Measurements from ENCODE around the gene KCNJ10. TPM values are rescaled to one million over a fixed set of nuclear protein-coding genes. Genes with fewer than 3 reads are reported as not detected.
"Not testable (repeated sequence)": the region's sequence is repeated elsewhere in the genome, so short reads cannot be mapped to it uniquely, and the experiment has no call there.

Gene KCNJ10
- total RNA-seq, 1 experiment from 2014 or later, result 0.68 TPM

- intact Hi-C loops (cut with micrococcal nuclease; ENCODE audit: unreplicated experiment), result no loop called here
Observed at GRCh38 chr1:160114085-160114484, 44.1 kb upstream of the KCNJ10 start.

GRCh38 chr1:160113407-160113806 is 43.4 kb upstream of the KCNJ10 start:
- H3K27me3 ChIP-seq (replicated peaks; ENCODE audit: control insufficient read depth, insufficient read depth, low read length), result no peaks in the 10 kb centered on the region
- no peaks in the 10 kb centered on the region for H3K36me3 ChIP-seq (ENCODE audit: control insufficient read depth, insufficient read depth, low read length)
- H3K27ac Mint-ChIP-seq (ENCODE audit: unreplicated experiment), result no peak overlapping the region
- no peaks in the 10 kb centered on the region for H3K27me3 Mint-ChIP-seq (ENCODE audit: insufficient read depth, unreplicated experiment)
- DNase-seq, result no peak
- peaks cover 12% of the 10 kb centered on the region for H3K4me1 ChIP-seq
- ChIA-PET POLR2A (no interaction called here), CTCF (interaction anchor here (0.7 kb wide), 1 partner anchor 545 kb away, joined by 3 read pairs; no protein-coding TSS in a partner anchor)
- peaks cover 12% of the 10 kb centered on the region for H3K4me1 Mint-ChIP-seq (ENCODE audit: low read depth, unreplicated experiment)
- H3K4me3 Mint-ChIP-seq (ENCODE audit: unreplicated experiment), result no peak overlapping the region
- no TSS peak for BruUV-seq (replicated peaks)
- no peak overlapping the region for H3K4me3 ChIP-seq (ENCODE audit: low read depth, low read length)
- intact Hi-C loops (cut with micrococcal nuclease; ENCODE audit: unreplicated experiment), result no loop called here
- no peaks in the 10 kb centered on the region for H3K36me3 Mint-ChIP-seq (ENCODE audit: insufficient read depth, unreplicated experiment)
- TF ChIP-seq CTCF (IDR thresholded peaks at IDR 0.05; ENCODE audit: insufficient read depth in 1 of 2, low read depth in 1 of 2, low read length in 1 of 2, severe bottlenecking in 1 of 2, unreplicated experiment in 1 of 2), result no peak
- H3K9me3 ChIP-seq, result no peaks in the 10 kb centered on the region
- no peaks in the 10 kb centered on the region for H3K9me3 Mint-ChIP-seq (ENCODE audit: unreplicated experiment)

More at GRCh38 chr1:160114085-160114484, 44.1 kb upstream of the KCNJ10 start:
- no peak for TF ChIP-seq CTCF (IDR thresholded peaks at IDR 0.05; ENCODE audit: insufficient read depth in 1 of 2, low read depth in 1 of 2, low read length in 1 of 2, severe bottlenecking in 1 of 2, unreplicated experiment in 1 of 2)
- peaks cover 7% of the 10 kb centered on the region for H3K4me1 Mint-ChIP-seq (ENCODE audit: low read depth, unreplicated experiment)
- Histone ChIP-seq H3K9me3 (no peaks in the 10 kb centered on the region), H3K27me3 (replicated peaks; ENCODE audit: control insufficient read depth, insufficient read depth, low read length) (no peaks in the 10 kb centered on the region), H3K4me3 (ENCODE audit: low read depth, low read length) (no peak overlapping the region), H3K4me1 (peaks cover 10% of the 10 kb centered on the region), H3K36me3 (ENCODE audit: control insufficient read depth, insufficient read depth, low read length) (no peaks in the 10 kb centered on the region)
- H3K27me3 Mint-ChIP-seq (ENCODE audit: insufficient read depth, unreplicated experiment), result no peaks in the 10 kb centered on the region
- no peak overlapping the region for H3K27ac Mint-ChIP-seq (ENCODE audit: unreplicated experiment)
- no peak overlapping the region for H3K4me3 Mint-ChIP-seq (ENCODE audit: unreplicated experiment)
- ChIA-PET POLR2A (no interaction called here), CTCF (interaction anchor here (0.7 to 1.0 kb wide), 2 partner anchors 33 to 544 kb away, joined by 3 read pairs; partner anchors contain the start of gene KCNJ9)
- H3K36me3 Mint-ChIP-seq (ENCODE audit: insufficient read depth, unreplicated experiment), result no peaks in the 10 kb centered on the region
- DNase-seq, result no peak
- BruUV-seq (replicated peaks), result no TSS peak
- H3K9me3 Mint-ChIP-seq (ENCODE audit: unreplicated experiment), result no peaks in the 10 kb centered on the region

- Histone ChIP-seq H3K9me3 (no peaks in the 10 kb centered on the region), H3K4me3 (ENCODE audit: low read depth, low read length) (no peak overlapping the region), H3K4me1 (peaks cover 12% of the 10 kb centered on the region), H3K27me3 (replicated peaks; ENCODE audit: control insufficient read depth, insufficient read depth, low read length) (no peaks in the 10 kb centered on the region), H3K36me3 (ENCODE audit: control insufficient read depth, insufficient read depth, low read length) (no peaks in the 10 kb centered on the region)
- H3K4me1 Mint-ChIP-seq (ENCODE audit: low read depth, unreplicated experiment), result peaks cover 12% of the 10 kb centered on the region
- POLR2A ChIA-PET, result no interaction called here
- H3K4me3 Mint-ChIP-seq (ENCODE audit: unreplicated experiment), result no peak overlapping the region
- no peaks in the 10 kb centered on the region for H3K36me3 Mint-ChIP-seq (ENCODE audit: insufficient read depth, unreplicated experiment)
- H3K27me3 Mint-ChIP-seq (ENCODE audit: insufficient read depth, unreplicated experiment), result no peaks in the 10 kb centered on the region
- H3K27ac Mint-ChIP-seq (ENCODE audit: unreplicated experiment), result no peak overlapping the region
- CTCF ChIA-PET, result interaction anchor here (0.8 kb wide), 1 partner anchor 11 kb away, joined by 3 read pairs; no protein-coding TSS in a partner anchor
- H3K9me3 Mint-ChIP-seq (ENCODE audit: unreplicated experiment), result no peaks in the 10 kb centered on the region
- TF ChIP-seq CTCF (IDR thresholded peaks at IDR 0.05; ENCODE audit: insufficient read depth in 1 of 2, low read depth in 1 of 2, low read length in 1 of 2, severe bottlenecking in 1 of 2, unreplicated experiment in 1 of 2), result no peak
- no peak for DNase-seq
- intact Hi-C loops (cut with micrococcal nuclease; ENCODE audit: unreplicated experiment), result no loop called here
- BruUV-seq (replicated peaks), result no TSS peak
Observed at GRCh38 chr1:160112357-160112756, 42.4 kb upstream of the KCNJ10 start.

- peaks cover 12% of the 10 kb centered on the region for H3K4me1 Mint-ChIP-seq (ENCODE audit: low read depth, unreplicated experiment)
- POLR2A ChIA-PET; H3K27me3 Mint-ChIP-seq (ENCODE audit: insufficient read depth, unreplicated experiment); H3K4me3 ChIP-seq (ENCODE audit: low read depth, low read length); H3K9me3 Mint-ChIP-seq (ENCODE audit: unreplicated experiment); H3K36me3 Mint-ChIP-seq (ENCODE audit: insufficient read depth, unreplicated experiment); CTCF ChIA-PET; H3K36me3 ChIP-seq (ENCODE audit: control insufficient read depth, insufficient read depth, low read length); H3K27ac Mint-ChIP-seq (ENCODE audit: unreplicated experiment); intact Hi-C loops (cut with micrococcal nuclease; ENCODE audit: unreplicated experiment); H3K9me3 ChIP-seq; H3K27me3 ChIP-seq (replicated peaks; ENCODE audit: control insufficient read depth, insufficient read depth, low read length); H3K4me3 Mint-ChIP-seq (ENCODE audit: unreplicated experiment); DNase-seq; BruUV-seq (replicated peaks): not testable (repeated sequence)
- H3K4me1 ChIP-seq, result peaks cover 12% of the 10 kb centered on the region
Observed at GRCh38 chr1:160111462-160111861, 41.5 kb upstream of the KCNJ10 start.
